HFF-Myc (cell line): ENCODE results near the gene PALD1.

Source experiments
- DNase-seq: peaks from one replicate; pipeline ENCODE4 v3.0.0-alpha.2; 2011; ENCODE audit warnings: low read depth; ENCODE audit errors: extremely low read depth
- H3K4me3 ChIP-seq: replicated peaks from 2 replicates; pipeline ENCODE4 v1.5.1; 2011; ENCODE audit warnings: low read depth, mild to moderate bottlenecking, control low read depth, low read length
- TF ChIP-seq, protein P1 (sequence below): IDR thresholded peaks from 2 replicates; pipeline ENCODE4 v1.5.1; 2012; ENCODE audit warnings: mild to moderate bottlenecking, low read depth, low read length, control low read depth; ENCODE audit errors: missing control alignments

The PALD1 gene

GRCh38 chr10:70565556-70566514 lies 87.3 kb downstream of the PALD1 start:
- no peak overlapping the region for H3K4me3 ChIP-seq
- DNase-seq = no peak
- TF ChIP-seq, protein P1, sequence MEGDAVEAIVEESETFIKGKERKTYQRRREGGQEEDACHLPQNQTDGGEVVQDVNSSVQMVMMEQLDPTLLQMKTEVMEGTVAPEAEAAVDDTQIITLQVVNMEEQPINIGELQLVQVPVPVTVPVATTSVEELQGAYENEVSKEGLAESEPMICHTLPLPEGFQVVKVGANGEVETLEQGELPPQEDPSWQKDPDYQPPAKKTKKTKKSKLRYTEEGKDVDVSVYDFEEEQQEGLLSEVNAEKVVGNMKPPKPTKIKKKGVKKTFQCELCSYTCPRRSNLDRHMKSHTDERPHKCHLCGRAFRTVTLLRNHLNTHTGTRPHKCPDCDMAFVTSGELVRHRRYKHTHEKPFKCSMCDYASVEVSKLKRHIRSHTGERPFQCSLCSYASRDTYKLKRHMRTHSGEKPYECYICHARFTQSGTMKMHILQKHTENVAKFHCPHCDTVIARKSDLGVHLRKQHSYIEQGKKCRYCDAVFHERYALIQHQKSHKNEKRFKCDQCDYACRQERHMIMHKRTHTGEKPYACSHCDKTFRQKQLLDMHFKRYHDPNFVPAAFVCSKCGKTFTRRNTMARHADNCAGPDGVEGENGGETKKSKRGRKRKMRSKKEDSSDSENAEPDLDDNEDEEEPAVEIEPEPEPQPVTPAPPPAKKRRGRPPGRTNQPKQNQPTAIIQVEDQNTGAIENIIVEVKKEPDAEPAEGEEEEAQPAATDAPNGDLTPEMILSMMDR = no peak

DNA sequence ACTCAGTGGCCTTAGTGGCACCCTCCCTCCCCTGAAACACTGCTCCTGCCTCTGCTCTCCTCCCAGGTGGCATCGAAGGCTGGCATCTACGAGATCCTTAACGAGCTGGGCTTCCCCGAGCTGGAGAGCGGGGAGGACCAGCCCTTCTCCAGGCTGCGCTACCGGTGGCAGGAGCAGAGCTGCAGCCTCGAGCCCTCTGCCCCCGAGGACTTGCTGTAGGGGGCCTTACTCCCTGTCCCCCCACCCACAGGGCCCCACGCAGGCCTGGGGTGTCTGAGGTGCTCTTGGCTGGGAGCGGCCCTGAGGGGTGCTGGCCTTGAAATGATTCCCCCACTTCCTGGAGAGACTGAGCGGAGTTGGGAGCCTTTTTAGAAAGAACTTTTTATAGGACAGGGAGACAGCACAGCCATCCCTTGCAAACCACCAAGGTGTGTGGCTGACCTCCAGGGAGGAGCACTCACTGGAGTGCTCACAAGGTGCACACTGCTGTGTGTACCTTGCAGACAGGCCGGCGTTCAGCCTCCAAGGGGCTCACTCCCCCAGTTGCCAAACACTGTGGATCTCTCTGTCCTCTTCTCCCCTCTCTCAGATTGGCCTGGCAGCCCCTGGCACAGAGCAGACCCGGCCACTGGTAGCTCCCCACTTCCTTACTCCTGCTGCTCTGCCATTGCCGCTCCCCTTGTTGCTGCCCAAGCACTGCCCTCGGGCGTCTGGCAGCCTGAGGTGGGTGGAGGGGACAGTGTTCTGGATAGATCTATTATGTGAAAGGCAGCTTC lies 88.1 kb downstream of the PALD1 start:
- no peak for DNase-seq
- TF ChIP-seq, protein P1 = no peak
- H3K4me3 ChIP-seq = no peak overlapping the region

DNA sequence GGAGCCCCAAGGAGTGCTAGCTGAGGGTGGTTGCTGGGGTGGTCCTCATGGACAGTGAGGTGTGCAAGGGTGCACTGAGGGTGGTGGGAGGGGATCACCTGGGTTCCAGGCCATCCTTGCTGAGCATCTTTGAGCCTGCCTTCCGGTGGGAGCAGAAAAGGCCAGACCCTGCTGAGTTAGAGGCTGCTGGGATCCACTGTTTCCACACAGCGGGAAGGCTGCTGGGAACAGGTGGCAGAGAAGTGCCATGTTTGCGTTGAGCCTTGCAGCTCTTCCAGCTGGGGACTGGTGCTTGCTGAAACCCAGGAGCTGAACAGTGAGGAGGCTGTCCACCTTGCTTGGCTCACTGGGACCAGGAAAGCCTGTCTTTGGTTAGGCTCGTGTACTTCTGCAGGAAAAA lies 89.0 kb downstream of the PALD1 start:
- H3K4me3 ChIP-seq = no peak overlapping the region
- no peak for DNase-seq
- TF ChIP-seq, protein P1 = no peak

- no peak for DNase-seq
- TF ChIP-seq, protein P1 = no peak
- H3K4me3 ChIP-seq = no peak overlapping the region
Measured at GRCh38 chr10:70568113-70568512, 89.5 kb downstream of the PALD1 start.

DNA sequence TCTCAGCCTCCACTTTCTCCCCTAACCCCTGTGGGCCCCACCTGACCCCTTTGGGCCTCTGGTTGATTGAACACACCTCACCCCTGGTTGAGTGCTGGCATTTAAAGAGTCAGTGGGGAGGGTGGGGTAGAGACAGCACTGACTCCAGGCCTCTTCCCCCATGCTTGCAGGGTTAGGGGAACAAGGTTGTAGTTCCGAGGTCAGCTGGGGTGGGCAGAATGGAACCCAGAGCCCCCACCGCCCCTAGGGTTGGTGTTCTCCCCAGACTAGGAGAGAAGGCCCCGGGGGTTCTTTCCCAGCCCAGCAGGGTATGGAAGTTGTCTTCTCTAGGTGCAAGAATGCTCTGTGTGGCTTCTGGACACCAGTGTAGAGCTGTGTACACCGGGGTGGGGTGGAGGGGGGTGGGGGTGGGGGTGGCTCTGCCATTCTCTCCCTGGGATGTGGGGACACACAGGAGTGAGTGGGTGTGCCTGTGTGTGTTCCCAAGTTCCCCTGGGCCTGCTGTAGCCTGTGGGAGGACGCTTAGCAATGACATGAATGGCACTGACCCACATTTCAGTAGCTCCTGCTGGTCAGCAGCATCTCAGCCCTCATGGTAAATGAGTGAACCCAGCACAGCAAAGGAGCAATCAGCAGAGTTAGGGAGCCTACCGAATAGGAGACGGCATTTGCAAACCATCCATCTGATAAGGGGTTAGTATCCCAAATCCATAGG lies 90.4 kb downstream of the PALD1 start:
- no peak overlapping the region for H3K4me3 ChIP-seq
- DNase-seq = no peak
- TF ChIP-seq, protein P1 = no peak

DNA sequence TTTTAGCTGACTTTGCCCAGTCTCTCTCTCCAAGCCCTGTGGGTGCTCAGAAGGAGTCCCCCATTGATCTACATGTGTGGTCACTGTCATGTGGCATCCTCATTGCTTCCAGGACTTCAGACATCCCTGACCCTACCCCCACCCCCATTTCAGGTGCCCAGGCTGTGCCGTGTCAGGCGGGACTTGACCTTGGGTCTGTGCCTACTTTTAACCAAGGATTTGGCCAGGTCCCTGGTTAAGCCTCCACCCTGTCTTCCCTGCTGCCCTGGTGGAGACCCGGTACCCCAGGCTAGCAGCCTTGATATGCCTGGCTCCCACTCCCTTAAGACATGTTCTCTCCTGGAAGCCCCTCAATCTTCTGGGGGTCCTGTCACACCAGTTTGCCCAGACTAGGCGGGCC lies 92.7 kb downstream of the PALD1 start:
- H3K4me3 ChIP-seq = no peak overlapping the region
- no peak for DNase-seq
- TF ChIP-seq, protein P1 = no peak
